Measurements from ENCODE around the gene MYL4.
A peak's percentile ranks its signal among the peaks of the same experiment; 100 is the strongest.
"Not testable (repeated sequence)": the region's sequence is repeated elsewhere in the genome, so short reads cannot be mapped to it uniquely, and the experiment has no call there.

MYL4 gene

GRCh38 chr17:47208744-47209488, at the start of gene MYL4:
Gene MYL4, plus strand, starts transcription at chr17:47209348. Its CDS starts 75 bp downstream, at chr17:47209423.
- peaks cover 8% of the 10 kb centered on the region for H3K27me3 Mint-ChIP-seq
- DNase-seq (no peak), ATAC-seq (no peak)
- no peaks in the 10 kb centered on the region for H3K9me3 Mint-ChIP-seq
- H3K4me3 Mint-ChIP-seq, result no peak within 1 kb of the TSS
- H3K27ac Mint-ChIP-seq, result no peak within 1 kb of the TSS
- H3K4me1 Mint-ChIP-seq, result peaks cover 40% of the 10 kb centered on the region

- ATAC-seq, result no peak
- no peaks in the 10 kb centered on the region for H3K9me3 Mint-ChIP-seq
- peaks cover 14% of the 10 kb centered on the region for H3K4me1 Mint-ChIP-seq
- no peaks in the 10 kb centered on the region for H3K27me3 Mint-ChIP-seq
- H3K27ac Mint-ChIP-seq, result no peak overlapping the region
- no peak overlapping the region for H3K4me3 Mint-ChIP-seq
- no peak for DNase-seq
Measured at GRCh38 chr17:47162013-47162622, 47.0 kb upstream of the MYL4 start.

GRCh38 chr17:47164263-47164662, 44.9 kb upstream of the MYL4 start:
- H3K27ac Mint-ChIP-seq, result no peak overlapping the region
- ATAC-seq, result no peak
- no peak overlapping the region for H3K4me3 Mint-ChIP-seq
- no peaks in the 10 kb centered on the region for H3K27me3 Mint-ChIP-seq
- DNase-seq, result no peak
- H3K4me1 Mint-ChIP-seq, result peaks cover 14% of the 10 kb centered on the region
- H3K9me3 Mint-ChIP-seq, result no peaks in the 10 kb centered on the region

- no peaks in the 10 kb centered on the region for H3K27me3 Mint-ChIP-seq
- H3K4me3 Mint-ChIP-seq, result no peak overlapping the region
- H3K4me1 Mint-ChIP-seq, result peaks cover 14% of the 10 kb centered on the region
- no peaks in the 10 kb centered on the region for H3K9me3 Mint-ChIP-seq
- ATAC-seq (no peak), DNase-seq (no peak)
- no peak overlapping the region for H3K27ac Mint-ChIP-seq
Measured at GRCh38 chr17:47165137-47165536, 44.0 kb upstream of the MYL4 start.

- H3K9me3 Mint-ChIP-seq, H3K27me3 Mint-ChIP-seq, H3K27ac Mint-ChIP-seq, H3K4me3 Mint-ChIP-seq, ATAC-seq, DNase-seq: not testable (repeated sequence)
- peaks cover 14% of the 10 kb centered on the region for H3K4me1 Mint-ChIP-seq
Measured at GRCh38 chr17:47166854-47167253, 42.3 kb upstream of the MYL4 start.

- not testable (repeated sequence) for ATAC-seq, H3K9me3 Mint-ChIP-seq, H3K4me3 Mint-ChIP-seq, H3K27me3 Mint-ChIP-seq, DNase-seq, H3K27ac Mint-ChIP-seq
- peaks cover 12% of the 10 kb centered on the region for H3K4me1 Mint-ChIP-seq
Measured at GRCh38 chr17:47168896-47169295, 40.3 kb upstream of the MYL4 start.

GRCh38 chr17:47170710-47171109, 38.4 kb upstream of the MYL4 start:
- Mint-ChIP-seq H3K27me3 (no peaks in the 10 kb centered on the region), H3K27ac (peak overlapping the region in 1 of 2 donors; percentile 61), H3K9me3 (no peaks in the 10 kb centered on the region), H3K4me3 (no peak overlapping the region), H3K4me1 (peaks cover 10% of the 10 kb centered on the region)
- no peak for DNase-seq
- no peak for ATAC-seq

GRCh38 chr17:47172696-47173565, 36.2 kb upstream of the MYL4 start:
- ATAC-seq (peak; percentile 49), DNase-seq (no peak)
- Mint-ChIP-seq H3K27me3 (no peaks in the 10 kb centered on the region), H3K4me1 (peaks cover 24% of the 10 kb centered on the region), H3K4me3 (no peak overlapping the region), H3K9me3 (no peaks in the 10 kb centered on the region), H3K27ac (no peak overlapping the region)

- not testable (repeated sequence) for DNase-seq, H3K27ac Mint-ChIP-seq, H3K27me3 Mint-ChIP-seq, H3K9me3 Mint-ChIP-seq, H3K4me3 Mint-ChIP-seq, ATAC-seq
- peaks cover 27% of the 10 kb centered on the region for H3K4me1 Mint-ChIP-seq
Measured at GRCh38 chr17:47174823-47175222, 34.3 kb upstream of the MYL4 start.

GRCh38 chr17:47176389-47176826, 32.7 kb upstream of the MYL4 start:
- no peak for ATAC-seq
- Mint-ChIP-seq H3K4me3 (no peak overlapping the region), H3K27ac (no peak overlapping the region), H3K27me3 (no peaks in the 10 kb centered on the region), H3K9me3 (no peaks in the 10 kb centered on the region), H3K4me1 (peaks cover 27% of the 10 kb centered on the region)
- DNase-seq, result no peak

- Mint-ChIP-seq H3K4me3 (no peak overlapping the region), H3K4me1 (peaks cover 35% of the 10 kb centered on the region), H3K27me3 (no peaks in the 10 kb centered on the region), H3K9me3 (no peaks in the 10 kb centered on the region), H3K27ac (no peak overlapping the region)
- no peak for ATAC-seq
- no peak for DNase-seq
Measured at GRCh38 chr17:47177261-47177660, 31.9 kb upstream of the MYL4 start.

- Mint-ChIP-seq H3K4me3 (no peak overlapping the region), H3K4me1 (peaks cover 38% of the 10 kb centered on the region), H3K27me3 (no peaks in the 10 kb centered on the region), H3K9me3 (no peaks in the 10 kb centered on the region), H3K27ac (no peak overlapping the region)
- no peak for ATAC-seq
- DNase-seq, result no peak
Measured at GRCh38 chr17:47179141-47179540, 30.0 kb upstream of the MYL4 start.

GRCh38 chr17:47180337-47180736, 28.8 kb upstream of the MYL4 start:
- DNase-seq (no peak), ATAC-seq (no peak)
- Mint-ChIP-seq H3K27ac (no peak overlapping the region), H3K9me3 (no peaks in the 10 kb centered on the region), H3K4me3 (no peak overlapping the region), H3K4me1 (peaks cover 45% of the 10 kb centered on the region), H3K27me3 (no peaks in the 10 kb centered on the region)

GRCh38 chr17:47180988-47181387, 28.2 kb upstream of the MYL4 start:
- not testable (repeated sequence) for H3K4me3 Mint-ChIP-seq, H3K9me3 Mint-ChIP-seq, ATAC-seq, H3K27ac Mint-ChIP-seq, H3K27me3 Mint-ChIP-seq, DNase-seq
- peaks cover 48% of the 10 kb centered on the region for H3K4me1 Mint-ChIP-seq

GRCh38 chr17:47184681-47185080, 24.5 kb upstream of the MYL4 start:
- H3K27me3 Mint-ChIP-seq, result no peaks in the 10 kb centered on the region

More at GRCh38 chr17:47184681-47185080, 24.5 kb upstream of the MYL4 start:
- ATAC-seq (no peak), DNase-seq (no peak)
- Mint-ChIP-seq H3K27ac (no peak overlapping the region), H3K4me3 (no peak overlapping the region), H3K4me1 (peaks cover 45% of the 10 kb centered on the region), H3K9me3 (no peaks in the 10 kb centered on the region)

Data from stimulated activated naive CD8-positive, alpha-beta T cell treated with anti-CD3 and anti-CD28 coated beads, Interleukin-15, amount 100 ng/mL, for 72 hours (primary cell).